Kidney (tissue), 14 donors: ENCODE data around the gene TRAPPC4. TPM values are rescaled to one million over a fixed set of nuclear protein-coding genes. Genes with fewer than 3 reads are reported as not detected.

Source experiments
- DNase-seq, 5 donors: peaks; one replicate each; pipeline ENCODE4 v3.0.0-alpha.2; 2013 to 2020
- FAIRE-seq: peaks from 2 replicates; lab custom pipeline; 2012; peaks lifted over from hg19 to GRCh38; lab: Jason Lieb, UNC
- H3K27ac ChIP-seq, 2 donors: one replicate each; pipeline ENCODE4 v1.7.0; 2013; ENCODE audit warnings: low read depth in 2 of 2, low read length in 2 of 2, inconsistent platforms in 1 of 2
- H3K27me3 ChIP-seq: one replicate; pipeline ENCODE4 v1.7.1; 2013; ENCODE audit warnings: low read length, inconsistent platforms; ENCODE audit not compliant: control insufficient read depth, insufficient read depth
- H3K36me3 ChIP-seq, 3 donors: one replicate each; pipeline versions ENCODE4 v1.7.0 to v1.7.1; 2013; ENCODE audit warnings: low read length in 3 of 3, control low read depth in 1 of 3, inconsistent platforms in 1 of 3; ENCODE audit not compliant: insufficient read depth in 3 of 3, control insufficient read depth in 2 of 3
- H3K4me1 ChIP-seq, 3 donors: one replicate each; pipeline versions ENCODE4 v1.7.0 to v1.7.1; 2013; ENCODE audit warnings: low read length in 3 of 3, inconsistent platforms in 1 of 3, low read depth in 1 of 3; ENCODE audit not compliant: control insufficient read depth in 2 of 3, insufficient read depth in 2 of 3
- H3K4me3 ChIP-seq, 3 donors: one replicate each; pipeline versions ENCODE4 v1.7.0 to v1.8.1; 2013; ENCODE audit warnings: low read length in 3 of 3, control low read depth in 1 of 3, inconsistent platforms in 1 of 3
- H3K9ac ChIP-seq, 3 donors: one replicate each; pipeline versions ENCODE4 v1.7.0 to v1.7.1; 2013; ENCODE audit warnings: low read length in 3 of 3, control low read depth in 1 of 3, inconsistent platforms in 1 of 3
- H3K9me3 ChIP-seq, 3 donors: one replicate each; pipeline versions ENCODE4 v1.7.0 to v1.7.1; 2013; ENCODE audit warnings: low read length in 3 of 3, control low read depth in 1 of 3, inconsistent platforms in 1 of 3; ENCODE audit not compliant: control insufficient read depth in 2 of 3, insufficient read depth in 1 of 3
- intact Hi-C: fragments of 100-400 bp; cut with DNase I; formaldehyde crosslinking; loops from one replicate; pipeline ENCODE4 v1.11.1; 2022
- polyA plus RNA-seq: library from polyadenylated mRNA; stranded (reverse); fragments of 350-450 nt; fragmentation: Illumina TruSeq; extraction: RNeasy Lipid Tissue Mini Kit (QIAGEN cat#74804); gene quantifications from one replicate; pipeline ENCODE4 v1.2.3, GENCODE V29; 2014; ENCODE audit warnings: low read depth, low replicate concordance; ENCODE audit not compliant: insufficient read depth
- total RNA-seq: library from RNA; stranded (reverse); fragmentation: NEBNext Ultra II Directional; extraction: Animal tissue kit (Norgen Biotek cat#: 25700); gene quantifications from one replicate; pipeline ENCODE4 v1.2.1, GENCODE V29; 2021
- TF ChIP-seq, protein P1 (sequence below): IDR thresholded peaks from 3 replicates; pipeline ENCODE4 v1.5.1; 2012; ENCODE audit warnings: mild to moderate bottlenecking, moderate library complexity, borderline replicate concordance; ENCODE audit not compliant: insufficient read depth; ENCODE audit errors: extremely low read depth
- donor health status: control.
- donor health status: control.
- donor health status: control.
- donor health status: control.
- donor health status: control.
- donor health status: DM: yes; HTN: yes; CAD: no.
- donor health status: Normal renal cell carcinoma (clear cell type).

Gene TRAPPC4
- total and polyA plus RNA-seq, 2 donors from 2014 or later, result 82.6 to 136 TPM

DNA sequence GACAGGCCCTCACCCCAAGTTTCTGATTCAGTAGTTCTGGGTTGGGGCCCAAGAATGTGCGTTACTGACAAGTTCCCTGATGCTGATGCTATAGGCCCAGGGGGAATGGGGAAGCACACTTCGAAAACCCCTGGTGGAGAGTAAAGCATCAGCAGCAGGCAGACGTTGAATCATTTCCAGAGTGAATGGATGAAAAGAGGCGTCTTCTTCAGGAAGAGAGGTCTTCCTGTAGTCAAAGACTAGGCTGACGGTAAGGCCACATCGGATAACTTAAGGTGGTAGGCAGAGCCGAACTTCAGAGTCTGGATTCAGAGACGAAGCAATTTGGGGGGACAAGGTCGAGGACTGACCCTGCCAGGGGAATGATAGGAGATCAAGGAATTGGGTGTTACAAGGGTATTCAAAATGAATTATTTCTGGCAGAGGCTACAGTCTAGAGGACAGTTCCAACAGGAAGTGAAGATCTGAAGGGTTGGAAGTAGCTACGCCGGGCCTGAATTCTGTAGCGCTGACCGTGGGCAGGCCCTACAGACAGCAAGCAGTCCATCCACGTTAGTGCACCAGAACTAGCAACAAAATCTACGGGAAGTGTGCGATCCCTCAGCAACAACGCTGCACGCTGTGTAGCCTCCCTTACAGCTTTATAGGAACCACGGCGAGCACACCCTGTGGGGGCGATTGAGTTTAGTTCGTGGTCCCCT lies 21.5 kb upstream of the TRAPPC4 start:
- Histone ChIP-seq H3K9ac (peak overlapping the region; percentile 43 to 99 (median 74)), H3K4me1 (peaks cover 0 to 17% (median 0%) of the 10 kb centered on the region in 3 donors), H3K27me3 (no peaks in the 10 kb centered on the region), H3K36me3 (peaks cover 2 to 3% (median 3%) of the 10 kb centered on the region in 3 donors), H3K4me3 (peak overlapping the region; percentile 87 to 99 (median 92)), H3K27ac (no peak overlapping the region), H3K9me3 (no peaks in the 10 kb centered on the region)
- no peak for FAIRE-seq
- TF ChIP-seq, protein P1, sequence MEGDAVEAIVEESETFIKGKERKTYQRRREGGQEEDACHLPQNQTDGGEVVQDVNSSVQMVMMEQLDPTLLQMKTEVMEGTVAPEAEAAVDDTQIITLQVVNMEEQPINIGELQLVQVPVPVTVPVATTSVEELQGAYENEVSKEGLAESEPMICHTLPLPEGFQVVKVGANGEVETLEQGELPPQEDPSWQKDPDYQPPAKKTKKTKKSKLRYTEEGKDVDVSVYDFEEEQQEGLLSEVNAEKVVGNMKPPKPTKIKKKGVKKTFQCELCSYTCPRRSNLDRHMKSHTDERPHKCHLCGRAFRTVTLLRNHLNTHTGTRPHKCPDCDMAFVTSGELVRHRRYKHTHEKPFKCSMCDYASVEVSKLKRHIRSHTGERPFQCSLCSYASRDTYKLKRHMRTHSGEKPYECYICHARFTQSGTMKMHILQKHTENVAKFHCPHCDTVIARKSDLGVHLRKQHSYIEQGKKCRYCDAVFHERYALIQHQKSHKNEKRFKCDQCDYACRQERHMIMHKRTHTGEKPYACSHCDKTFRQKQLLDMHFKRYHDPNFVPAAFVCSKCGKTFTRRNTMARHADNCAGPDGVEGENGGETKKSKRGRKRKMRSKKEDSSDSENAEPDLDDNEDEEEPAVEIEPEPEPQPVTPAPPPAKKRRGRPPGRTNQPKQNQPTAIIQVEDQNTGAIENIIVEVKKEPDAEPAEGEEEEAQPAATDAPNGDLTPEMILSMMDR, result no peak
- intact Hi-C loops, result no loop called here
- peak in 2 of 5 donors; percentile 17 to 47 for DNase-seq

GRCh38 chr11:118997627-118998387 lies 20.8 kb upstream of the TRAPPC4 start, which contains the start of gene CENATAC:
CENATAC (plus strand) TSS chr11:118998138; CDS start chr11:118998198, 60 bp downstream.
- H3K9me3 ChIP-seq, result no peaks in the 10 kb centered on the region
- H3K4me1 ChIP-seq, result peaks cover 0 to 17% (median 0%) of the 10 kb centered on the region in 3 donors
- H3K27ac ChIP-seq, result peak within 1 kb of the TSS in 1 of 2 donors; percentile 85
- peaks cover 2 to 3% (median 3%) of the 10 kb centered on the region in 3 donors for H3K36me3 ChIP-seq
- H3K27me3 ChIP-seq, result no peaks in the 10 kb centered on the region
- FAIRE-seq, result no peak
- TF ChIP-seq, protein P1, result no peak
- peak; percentile 94 to 98 (median 96) for DNase-seq
- intact Hi-C loops, result no loop called here
- peak within 1 kb of the TSS; percentile 68 to 99 (median 74) for H3K9ac ChIP-seq
- H3K4me3 ChIP-seq, result peak within 1 kb of the TSS; percentile 87 to 99 (median 92)

DNA sequence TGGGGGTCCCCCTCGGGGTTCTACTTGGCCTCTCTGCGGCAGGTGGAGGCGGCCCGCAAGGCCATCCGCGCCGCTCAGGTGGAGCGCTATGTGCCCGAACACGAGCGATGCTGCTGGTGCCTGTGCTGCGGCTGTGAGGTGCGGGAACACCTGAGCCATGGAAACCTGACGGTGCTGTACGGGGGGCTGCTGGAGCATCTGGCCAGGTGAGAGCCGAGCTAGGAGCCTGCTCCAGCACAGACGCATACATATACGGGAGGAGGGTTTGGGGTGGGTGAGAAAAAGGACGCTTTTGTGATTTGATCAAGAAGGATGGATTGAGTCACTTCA lies 20.2 kb upstream of the TRAPPC4 start:
- no peaks in the 10 kb centered on the region for H3K9me3 ChIP-seq
- H3K36me3 ChIP-seq, result peaks cover 2 to 7% (median 3%) of the 10 kb centered on the region in 3 donors
- intact Hi-C loops, result no loop called here
- DNase-seq (peak in 1 of 5 donors; percentile 49), FAIRE-seq (no peak)
- H3K4me3 ChIP-seq, result peak overlapping the region; percentile 66 to 88 (median 87)
- H3K27ac ChIP-seq, result peak overlapping the region in 1 of 2 donors; percentile 85
- H3K27me3 ChIP-seq, result no peaks in the 10 kb centered on the region
- TF ChIP-seq, protein P1, result no peak
- H3K9ac ChIP-seq, result peak overlapping the region; percentile 45 to 68 (median 68)
- H3K4me1 ChIP-seq, result peaks cover 0 to 17% (median 0%) of the 10 kb centered on the region in 3 donors
